GM12872 (cell line): ENCODE results near the gene SRM.

Source experiments
- TF ChIP-seq, protein P1 (sequence below): IDR thresholded peaks from 3 replicates; pipeline ENCODE4 v1.5.1; 2011; ENCODE audit warnings: low read depth, mild to moderate bottlenecking, low read length, moderate library complexity; ENCODE audit not compliant: insufficient read depth

SRM gene

DNA sequence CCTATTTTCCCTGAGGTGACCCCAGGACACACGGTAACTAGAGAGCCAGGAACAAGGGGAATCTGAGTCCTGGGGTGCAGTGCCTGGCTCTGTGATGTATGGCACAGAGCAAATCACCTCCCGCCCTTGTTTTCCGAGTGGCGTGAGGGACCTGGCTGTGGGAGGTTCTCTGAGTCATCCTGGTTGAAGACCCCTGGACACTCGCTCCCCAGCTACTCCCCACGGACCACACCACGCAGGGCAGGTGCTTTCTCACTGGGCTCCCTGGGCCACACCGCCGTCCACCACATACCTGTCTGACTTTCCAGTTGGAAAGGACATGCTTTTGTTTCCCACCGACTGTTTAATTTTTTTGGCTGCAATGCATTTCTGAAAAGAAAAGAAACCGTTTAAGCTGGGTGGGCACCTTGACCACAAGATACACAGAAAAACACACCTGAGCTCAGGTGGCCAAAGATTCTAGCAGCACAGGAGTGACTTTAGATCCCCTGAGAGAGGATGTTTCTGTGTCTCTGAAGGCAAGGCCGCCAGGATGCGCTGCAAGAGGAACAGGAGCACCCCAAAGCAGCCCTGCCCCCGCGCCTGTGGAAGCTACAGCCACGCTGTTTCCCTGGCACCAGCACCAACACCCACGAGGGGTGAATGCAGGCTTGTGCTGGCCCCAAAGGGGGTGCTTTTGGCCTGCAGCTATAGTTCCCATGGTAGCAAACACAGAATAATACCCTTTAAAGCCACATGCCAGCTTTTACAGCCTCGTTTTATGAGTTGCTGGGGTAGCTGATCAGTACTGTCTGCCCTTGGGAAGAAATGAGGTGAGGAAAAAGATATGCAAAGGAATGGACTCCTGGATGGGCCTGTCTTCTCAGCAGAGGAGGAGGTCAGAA lies 8.1 kb upstream of the SRM start:
- TF ChIP-seq, protein P1, sequence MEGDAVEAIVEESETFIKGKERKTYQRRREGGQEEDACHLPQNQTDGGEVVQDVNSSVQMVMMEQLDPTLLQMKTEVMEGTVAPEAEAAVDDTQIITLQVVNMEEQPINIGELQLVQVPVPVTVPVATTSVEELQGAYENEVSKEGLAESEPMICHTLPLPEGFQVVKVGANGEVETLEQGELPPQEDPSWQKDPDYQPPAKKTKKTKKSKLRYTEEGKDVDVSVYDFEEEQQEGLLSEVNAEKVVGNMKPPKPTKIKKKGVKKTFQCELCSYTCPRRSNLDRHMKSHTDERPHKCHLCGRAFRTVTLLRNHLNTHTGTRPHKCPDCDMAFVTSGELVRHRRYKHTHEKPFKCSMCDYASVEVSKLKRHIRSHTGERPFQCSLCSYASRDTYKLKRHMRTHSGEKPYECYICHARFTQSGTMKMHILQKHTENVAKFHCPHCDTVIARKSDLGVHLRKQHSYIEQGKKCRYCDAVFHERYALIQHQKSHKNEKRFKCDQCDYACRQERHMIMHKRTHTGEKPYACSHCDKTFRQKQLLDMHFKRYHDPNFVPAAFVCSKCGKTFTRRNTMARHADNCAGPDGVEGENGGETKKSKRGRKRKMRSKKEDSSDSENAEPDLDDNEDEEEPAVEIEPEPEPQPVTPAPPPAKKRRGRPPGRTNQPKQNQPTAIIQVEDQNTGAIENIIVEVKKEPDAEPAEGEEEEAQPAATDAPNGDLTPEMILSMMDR: no peak

DNA sequence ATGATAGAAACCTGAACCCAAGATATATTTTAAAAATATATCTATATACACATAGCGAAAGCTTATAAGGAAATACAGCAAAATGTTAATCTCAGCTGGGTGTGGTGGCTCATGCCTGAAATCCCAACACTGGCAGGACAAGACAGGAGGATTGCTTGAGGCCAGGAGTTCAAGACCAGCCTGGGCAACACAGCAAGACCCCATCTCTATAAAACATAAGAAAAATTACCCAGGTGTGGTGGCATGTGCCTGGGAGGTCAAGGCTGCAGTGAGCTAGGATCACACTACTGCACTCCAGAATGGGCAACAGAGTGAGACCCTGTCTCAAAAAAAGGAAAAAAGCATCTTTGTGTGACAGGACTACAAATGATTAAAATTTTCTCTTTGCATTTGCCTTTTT lies 6.0 kb upstream of the SRM start:
- TF ChIP-seq, protein P1: no peak

DNA sequence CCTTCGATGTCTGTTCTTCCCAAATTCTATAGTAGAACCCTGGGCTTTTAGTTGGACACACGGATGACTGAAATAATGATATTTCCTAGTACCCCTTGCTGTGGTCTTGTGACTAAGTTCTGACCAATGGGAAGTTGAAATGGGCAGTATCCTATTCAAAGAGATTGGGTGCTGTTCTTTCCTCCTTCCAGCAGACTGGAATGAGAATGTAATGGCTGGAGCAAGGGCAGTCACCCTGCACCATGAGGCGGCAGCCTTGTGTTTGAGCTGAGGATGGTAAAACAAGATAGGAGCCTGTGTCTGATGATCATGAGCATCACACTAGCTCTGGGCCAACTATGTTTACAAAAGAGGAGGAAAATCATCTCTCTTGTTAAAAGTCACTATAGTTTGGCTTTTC lies 5.1 kb upstream of the SRM start:
- TF ChIP-seq, protein P1: no peak

DNA sequence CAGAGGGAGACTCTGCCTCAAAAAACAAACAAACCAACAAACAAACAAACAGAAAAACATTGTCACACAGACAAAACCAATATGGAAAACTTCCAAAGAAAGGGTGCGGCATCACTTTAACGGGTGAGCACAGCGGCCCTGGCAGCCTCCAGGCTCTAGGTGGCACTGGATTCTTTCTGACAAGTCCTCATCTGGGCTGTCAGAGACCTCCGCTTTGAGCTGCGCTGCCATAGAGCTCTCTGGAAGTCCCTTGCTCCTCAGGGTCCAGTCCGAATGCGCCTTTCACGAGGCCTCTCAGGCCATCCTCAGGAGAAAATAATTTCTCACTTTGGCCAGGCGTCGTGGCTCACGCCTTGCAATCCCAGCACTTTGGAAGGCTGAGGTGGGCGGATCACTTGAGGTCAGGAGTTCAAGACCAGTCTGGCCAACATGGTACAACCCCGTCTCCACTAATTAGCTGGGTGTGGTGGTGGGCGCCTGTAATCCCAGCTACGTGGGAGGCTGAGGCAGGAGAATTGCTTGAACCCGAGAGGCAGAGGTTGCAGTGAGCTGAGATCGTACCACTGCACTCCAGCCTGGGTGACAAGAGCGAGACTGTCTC lies 4.2 kb upstream of the SRM start:
- TF ChIP-seq, protein P1: 0 out of 3 replicates have a peak, but pooled peaks have one; percentile 18

DNA sequence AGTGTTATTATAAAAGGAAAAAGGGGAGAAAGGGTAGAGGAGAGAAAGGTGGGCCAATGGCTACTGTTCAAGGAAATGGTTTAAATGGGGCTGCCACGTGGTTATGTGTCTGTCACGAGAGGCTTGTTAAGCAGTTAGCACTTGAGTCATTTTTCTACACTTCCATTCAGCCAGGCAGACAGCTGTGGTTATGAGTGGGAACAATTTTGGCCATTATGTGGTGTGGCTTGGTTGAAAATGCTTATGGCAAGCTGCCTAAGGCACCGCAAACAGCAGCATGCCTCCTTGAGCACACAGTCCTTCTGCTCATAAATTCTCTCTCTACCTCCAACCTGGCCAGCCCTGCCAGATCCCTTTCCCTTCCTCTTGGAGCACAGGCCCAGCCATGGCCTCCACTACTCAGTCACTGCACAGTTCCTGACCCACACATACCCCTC lies 3.2 kb upstream of the SRM start:
- TF ChIP-seq, protein P1: no peak

DNA sequence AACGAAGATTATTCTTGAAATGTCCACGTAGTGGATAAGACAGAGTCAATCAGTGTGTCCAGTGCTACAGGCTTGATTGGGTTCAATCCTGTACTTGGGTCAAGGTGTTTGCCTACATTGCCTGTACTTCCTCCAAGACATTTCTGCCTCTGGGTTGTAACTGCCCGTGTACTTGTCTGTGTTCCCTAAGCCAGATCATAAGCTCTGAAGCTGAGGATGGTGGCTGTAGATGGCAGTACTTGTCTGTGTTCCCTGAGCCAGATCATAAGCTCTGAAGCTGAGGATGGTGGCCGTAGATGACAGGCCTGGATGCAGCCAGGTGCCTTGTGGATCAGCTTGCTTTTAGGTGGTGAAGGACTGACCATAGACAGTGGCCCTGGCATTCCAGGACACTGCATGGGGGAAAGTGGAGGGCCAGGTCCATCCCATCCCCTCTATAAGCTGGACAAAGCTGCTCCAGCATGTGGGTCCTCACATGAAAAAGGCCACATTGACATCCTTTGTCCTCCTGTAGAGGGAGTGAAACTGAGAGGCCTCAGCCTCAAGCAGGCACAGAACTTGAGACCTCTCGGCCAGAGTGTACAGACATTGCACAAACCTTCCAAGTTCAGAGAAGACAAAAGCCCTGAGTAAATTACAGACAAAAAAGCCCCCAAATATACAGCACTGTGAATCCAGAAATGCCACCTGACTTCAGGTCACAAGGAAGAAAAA lies 2.0 kb upstream of the SRM start:
- TF ChIP-seq, protein P1: no peak

DNA sequence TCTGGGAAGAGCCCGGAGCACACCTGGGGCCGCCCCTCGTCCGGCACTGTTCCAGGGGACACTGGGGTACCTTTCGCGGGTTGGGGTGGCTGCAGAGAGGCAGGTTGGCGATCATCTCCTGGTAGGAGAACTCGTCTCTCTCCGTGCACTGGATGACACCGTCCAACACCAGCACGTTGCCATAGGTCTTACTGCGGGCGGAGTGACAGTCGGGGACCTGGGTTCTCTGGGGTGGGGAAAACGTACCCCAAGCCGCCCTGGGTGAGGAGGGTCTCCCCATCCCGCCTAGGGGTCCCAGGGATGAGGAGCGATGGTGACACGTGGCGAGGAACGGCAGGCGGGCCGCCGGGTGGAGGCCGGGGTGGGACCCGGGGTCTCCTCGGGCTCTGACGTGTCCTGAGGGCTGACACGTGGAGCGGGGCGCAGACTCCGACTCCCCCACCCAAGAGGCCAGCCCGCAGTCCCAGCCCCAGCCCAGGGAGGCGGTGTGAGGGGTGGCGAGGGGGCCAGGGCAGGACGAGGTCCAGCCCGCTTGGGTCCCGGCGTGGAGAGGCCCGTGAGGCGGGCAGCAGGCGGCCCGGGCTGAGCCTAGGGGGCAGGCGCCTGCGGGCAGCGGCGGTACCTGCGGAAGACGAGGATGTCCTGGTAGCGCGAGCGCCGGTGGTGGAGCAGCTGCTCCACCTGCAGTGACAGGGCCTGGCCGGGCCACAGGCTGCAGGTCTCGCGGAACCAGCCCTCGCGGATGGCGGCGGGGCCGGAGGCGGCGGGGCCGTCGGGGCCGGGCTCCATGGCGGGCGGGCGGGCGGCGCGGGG lies 457 bp downstream of the SRM start:
- TF ChIP-seq, protein P1: no peak
